Measurements from ENCODE around the gene KCNJ2.

DNA sequence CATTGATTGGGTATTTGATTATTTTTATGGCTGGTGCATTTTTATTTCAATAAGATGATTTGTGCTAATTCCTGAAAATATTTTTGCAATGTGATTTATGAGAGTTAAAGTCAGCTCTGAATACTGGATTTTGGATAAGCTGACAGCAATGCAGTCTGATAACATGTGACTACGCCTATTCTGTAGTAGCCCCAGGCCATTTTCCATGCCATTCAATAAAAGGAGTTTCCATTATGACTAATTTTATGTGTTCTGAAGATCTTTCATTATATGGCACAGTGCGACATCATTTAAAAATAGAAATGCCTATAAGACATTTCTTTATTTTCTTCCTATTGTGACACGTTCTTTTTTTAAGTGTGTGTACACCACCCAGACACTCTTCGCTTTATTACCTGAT lies 46.3 kb downstream of the KCNJ2 start:
- TF ChIP-seq CTCF (IDR thresholded peaks at IDR 0.05 in 2 of 3, conservative IDR thresholded peaks at IDR 0.05 in 1 of 3; ENCODE audit: control insufficient read depth in 2 of 3, extremely low read depth in 1 of 3, insufficient read depth in 1 of 3, low read depth in 3 of 3, low read length in 3 of 3) (no peak), SIX5 (IDR thresholded peaks at IDR 0.05; ENCODE audit: low read depth, low read length, severe bottlenecking) (no peak), ZNF274 (IDR thresholded peaks at IDR 0.05; ENCODE audit: insufficient read depth, insufficient read length) (no peak), ZZZ3 (IDR thresholded peaks at IDR 0.05; ENCODE audit: control insufficient read depth, insufficient read length, low read depth) (no peak), SMC3 (IDR thresholded peaks at IDR 0.05; ENCODE audit: borderline replicate concordance, low read length) (no peak), GABPA (IDR thresholded peaks at IDR 0.05; ENCODE audit: low read depth) (no peak), BMI1 (IDR thresholded peaks at IDR 0.05; ENCODE audit: borderline replicate concordance) (no peak), TAF1 (IDR thresholded peaks at IDR 0.05; ENCODE audit: borderline replicate concordance, low read depth, low read length) (no peak)
- TF ChIP-seq, protein P1, sequence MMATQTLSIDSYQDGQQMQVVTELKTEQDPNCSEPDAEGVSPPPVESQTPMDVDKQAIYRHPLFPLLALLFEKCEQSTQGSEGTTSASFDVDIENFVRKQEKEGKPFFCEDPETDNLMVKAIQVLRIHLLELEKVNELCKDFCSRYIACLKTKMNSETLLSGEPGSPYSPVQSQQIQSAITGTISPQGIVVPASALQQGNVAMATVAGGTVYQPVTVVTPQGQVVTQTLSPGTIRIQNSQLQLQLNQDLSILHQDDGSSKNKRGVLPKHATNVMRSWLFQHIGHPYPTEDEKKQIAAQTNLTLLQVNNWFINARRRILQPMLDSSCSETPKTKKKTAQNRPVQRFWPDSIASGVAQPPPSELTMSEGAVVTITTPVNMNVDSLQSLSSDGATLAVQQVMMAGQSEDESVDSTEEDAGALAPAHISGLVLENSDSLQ (IDR thresholded peaks at IDR 0.05) = no peak
